Breast epithelium (tissue), 3 donors: ENCODE data around the gene POLN.

Source experiments
- CTCF ChIP-seq, 3 donors: fragments of 450-650 bp; IDR thresholded peaks; one replicate each; pipeline ENCODE4 v1.5.1; 2016 to 2017; ENCODE audit warnings: antibody characterized with exemption in 3 of 3, mild to moderate bottlenecking in 3 of 3, moderate library complexity in 3 of 3
- POLR2A ChIP-seq: fragments of 450-650 bp; IDR thresholded peaks from one replicate; pipeline ENCODE4 v1.6.1; 2016; ENCODE audit warnings: antibody characterized with exemption, mild to moderate bottlenecking, moderate library complexity

DNA sequence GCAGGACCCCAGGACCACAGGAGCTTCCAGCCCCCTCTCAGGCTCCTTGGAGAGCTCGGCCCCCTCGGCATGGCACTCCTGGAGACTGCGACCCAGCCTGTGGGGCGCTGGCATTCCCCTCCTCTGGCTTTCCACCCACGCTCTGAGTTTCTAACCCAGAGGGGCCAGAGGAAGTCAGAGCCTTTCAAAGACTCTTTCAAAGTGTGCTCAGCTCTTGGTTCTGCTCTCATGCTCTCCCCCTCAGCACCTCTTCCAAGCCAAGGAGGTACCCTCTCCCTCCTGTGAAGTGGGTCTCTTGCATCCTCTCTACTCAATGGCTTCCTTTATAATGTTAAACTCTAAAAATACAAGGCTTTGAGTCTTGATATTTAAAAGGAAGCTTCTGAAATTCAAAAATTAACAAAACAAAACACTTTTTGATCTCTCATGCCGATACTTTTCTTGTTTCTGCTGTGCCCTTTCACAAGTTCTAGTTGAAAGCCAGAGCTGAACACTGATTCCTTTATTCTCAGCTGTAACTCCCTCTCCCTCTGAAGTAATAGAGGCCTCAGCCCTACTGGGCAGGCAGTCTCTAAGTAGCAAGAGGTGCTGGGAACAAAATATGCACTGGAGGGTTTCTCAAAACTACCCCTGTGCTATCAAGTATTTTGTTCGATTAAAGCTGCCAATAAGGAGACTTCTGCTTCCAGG lies 100.0 kb downstream of the POLN start:
- TF ChIP-seq CTCF (IDR thresholded peaks at IDR 0.05) (no peak), POLR2A (no peak)
